ENCODE measurements around the gene PLXDC1.
"Not testable (repeated sequence)": the region's sequence is repeated elsewhere in the genome, so short reads cannot be mapped to it uniquely, and the experiment has no call there.

Gene PLXDC1

DNA sequence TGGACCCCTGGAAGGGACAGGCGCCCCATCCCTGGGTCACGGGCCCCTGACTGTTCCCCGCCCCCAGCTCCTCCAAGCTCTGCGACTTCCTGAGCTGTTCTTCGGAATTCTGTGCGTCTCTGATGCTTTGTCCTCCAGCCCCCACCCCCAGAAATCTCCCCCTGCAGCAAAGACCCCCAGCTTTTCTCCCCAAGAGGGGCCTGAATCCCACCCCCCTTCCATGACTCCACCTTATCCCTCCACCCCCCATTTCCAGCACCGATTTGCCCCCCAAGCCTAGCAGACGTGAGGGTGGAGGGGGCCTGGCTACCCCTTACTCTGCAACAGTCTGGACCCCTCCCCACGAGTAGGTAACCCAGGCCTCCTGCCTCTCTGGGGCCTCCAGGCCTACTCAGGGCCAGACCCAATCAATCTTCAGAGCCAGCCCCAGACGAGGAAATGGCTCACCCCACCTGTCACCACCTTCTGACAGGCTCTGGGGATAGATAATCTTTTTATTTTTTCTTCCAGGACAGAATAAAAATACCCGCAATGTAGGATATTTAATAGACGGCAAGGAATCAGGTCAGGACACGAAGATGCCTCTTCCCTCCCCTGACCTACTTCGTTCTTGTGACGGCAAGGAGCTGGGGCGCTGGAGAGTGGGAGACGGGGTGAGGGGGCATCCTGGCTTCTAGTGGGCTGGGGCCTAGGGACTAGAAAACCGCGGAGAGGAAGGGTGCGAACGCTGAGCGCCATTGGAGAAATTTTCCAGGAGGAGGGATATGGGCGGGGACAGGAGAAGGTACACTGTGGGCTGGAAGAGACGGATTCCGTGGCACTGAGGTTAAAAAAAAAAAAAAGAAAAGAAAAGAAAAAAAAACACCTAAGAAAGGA lies 744 bp upstream of the PLXDC1 start:
- DNase-seq = no peak

DNA sequence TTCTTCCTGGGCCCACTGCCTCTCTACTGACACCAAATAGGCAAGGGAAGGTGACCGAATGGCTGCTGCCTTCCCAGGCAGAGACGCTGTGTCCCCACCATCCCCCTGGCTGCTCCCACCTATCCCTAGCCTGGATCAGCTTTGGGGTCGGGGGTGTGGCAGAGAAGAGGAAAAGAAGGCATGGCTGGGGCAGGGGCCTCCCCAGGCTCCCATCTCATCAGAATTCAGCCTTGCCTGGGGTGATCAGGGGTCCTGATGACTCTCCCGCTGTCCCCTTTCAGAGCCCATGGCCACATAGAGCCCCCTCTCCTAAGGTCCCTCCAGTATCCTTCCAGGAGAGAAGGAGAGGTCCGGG lies 665 bp downstream of the PLXDC1 start:
- no peak for DNase-seq

DNA sequence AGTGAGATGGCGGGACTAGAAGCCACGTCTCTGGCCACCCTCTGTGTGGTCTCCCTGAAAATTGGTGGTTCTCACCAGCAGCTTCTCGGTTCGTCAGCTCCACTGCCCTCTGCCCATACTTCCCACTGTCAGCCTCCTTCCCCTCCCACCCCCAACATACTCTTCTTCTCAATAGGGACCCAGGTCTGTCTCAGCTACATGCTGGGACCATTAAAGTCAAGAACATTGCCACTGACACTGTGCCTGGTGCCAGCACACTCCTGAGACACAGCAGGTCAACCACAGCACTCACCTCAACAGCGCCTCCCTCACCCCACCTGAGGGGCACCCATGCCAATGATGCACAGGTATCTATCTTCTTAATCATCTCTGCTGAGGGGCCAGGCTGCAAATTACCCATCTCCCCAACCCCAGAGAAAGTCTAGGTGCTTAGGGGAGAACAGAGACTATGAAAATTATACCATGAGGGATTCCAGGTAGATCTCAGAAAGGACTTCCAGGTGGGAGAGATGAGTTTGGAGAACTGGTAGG lies 1.3 kb downstream of the PLXDC1 start:
- no peak for DNase-seq

DNA sequence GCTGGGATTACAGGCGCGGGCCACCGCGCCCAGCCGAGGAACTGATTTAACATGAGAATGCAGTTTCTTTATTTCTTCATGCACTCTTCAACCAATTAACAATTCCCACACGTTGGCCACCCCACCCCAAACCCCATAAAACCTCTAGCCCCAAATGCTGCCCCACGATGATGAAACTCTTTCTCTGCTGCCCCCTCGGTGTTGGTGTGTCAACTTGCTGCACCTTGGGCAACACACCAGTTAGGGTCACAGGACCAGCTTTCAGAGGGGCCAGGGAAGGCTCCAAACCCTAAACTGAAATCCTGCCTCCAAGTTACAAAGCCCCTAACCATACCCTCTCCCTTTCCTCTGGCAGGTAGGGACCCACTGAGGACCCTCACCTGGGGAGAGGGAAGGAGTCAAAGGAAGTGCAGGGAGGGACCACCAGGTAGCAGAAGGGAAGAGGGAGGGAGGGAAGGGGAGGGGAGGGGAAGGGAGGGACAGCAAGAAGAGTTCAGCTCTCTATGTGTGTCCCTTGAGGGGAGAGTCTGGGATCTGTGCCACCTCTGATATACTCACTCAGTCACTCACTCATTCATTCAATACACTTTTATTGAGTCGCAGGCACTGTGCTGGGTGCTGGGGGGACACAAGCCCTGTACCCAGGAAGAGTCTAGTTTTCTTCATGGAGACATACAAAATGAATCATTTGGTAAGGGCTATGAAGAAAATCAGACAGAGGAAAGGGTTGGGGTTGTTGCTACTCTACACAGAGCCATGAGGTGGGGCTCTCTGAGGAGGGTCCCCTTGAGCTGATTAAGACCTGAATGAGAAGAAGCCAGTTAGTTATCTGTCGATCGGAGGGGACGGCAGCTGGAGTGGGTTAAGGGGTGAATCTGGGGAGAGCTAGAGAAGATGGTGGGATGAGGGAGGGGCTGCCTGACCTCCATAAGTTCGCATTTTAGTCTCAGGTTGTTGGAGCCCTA lies 3.9 kb downstream of the PLXDC1 start:
- no peak for DNase-seq

DNA sequence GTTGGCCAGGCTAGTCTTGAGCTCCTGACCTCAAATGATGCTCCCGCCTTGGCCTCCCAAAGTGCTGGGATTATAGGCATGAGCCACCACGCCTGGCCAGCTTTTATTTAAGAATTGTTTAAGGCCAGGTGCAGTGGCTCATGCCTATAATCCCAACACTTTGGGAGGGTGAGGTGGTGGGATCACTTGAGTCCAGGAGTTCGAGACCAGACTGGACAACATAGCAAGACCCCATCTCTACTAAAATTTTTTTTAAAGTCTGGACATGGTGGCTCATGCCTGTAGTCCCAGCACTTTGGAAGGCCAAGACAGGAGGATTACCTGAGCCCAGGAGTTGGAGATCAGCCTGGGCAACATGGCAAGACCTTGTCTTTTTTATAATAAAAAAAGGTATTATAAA lies 5.2 kb downstream of the PLXDC1 start:
- DNase-seq = no peak

DNA sequence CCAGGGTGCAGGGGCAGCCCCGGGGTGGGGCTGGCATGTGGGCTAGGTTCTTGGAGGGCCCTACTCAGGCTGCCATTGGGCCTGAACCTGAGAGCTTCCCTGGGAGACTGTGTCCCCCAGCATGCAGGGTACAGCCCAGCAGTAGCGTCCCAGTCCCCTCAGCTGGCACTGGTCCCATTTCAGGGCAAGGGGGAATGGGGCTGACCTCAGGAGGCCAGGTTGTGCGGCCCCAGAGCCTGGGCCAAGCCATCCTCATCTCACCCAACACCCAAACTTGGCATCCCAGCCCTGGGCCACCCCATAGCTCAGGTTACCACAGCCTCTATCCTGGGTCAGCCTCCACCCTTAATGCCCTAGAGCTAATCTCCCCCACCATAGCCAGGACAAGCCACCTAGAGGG lies 6.3 kb downstream of the PLXDC1 start:
- DNase-seq = no peak

DNA sequence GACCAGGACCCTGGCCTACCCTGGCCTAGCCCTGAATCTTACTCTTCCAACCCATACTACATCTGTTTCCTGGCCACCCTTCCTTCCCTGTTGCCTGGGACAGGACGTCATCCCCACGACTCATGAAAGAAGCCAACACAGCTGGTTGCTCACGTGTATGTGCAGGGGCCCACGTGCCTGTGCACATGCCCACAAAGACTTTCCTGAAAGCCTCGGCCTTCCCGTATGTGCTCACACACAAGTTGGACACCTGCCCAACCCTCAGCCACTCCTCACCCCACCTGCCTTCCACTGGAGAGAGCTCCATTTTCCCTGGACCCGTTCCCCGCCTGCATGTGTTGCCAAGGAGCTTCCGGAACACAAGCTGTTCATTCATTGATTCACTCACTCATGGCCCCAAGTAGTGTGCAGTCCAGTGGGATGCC lies 7.0 kb downstream of the PLXDC1 start:
- DNase-seq = peak; percentile 82

DNA sequence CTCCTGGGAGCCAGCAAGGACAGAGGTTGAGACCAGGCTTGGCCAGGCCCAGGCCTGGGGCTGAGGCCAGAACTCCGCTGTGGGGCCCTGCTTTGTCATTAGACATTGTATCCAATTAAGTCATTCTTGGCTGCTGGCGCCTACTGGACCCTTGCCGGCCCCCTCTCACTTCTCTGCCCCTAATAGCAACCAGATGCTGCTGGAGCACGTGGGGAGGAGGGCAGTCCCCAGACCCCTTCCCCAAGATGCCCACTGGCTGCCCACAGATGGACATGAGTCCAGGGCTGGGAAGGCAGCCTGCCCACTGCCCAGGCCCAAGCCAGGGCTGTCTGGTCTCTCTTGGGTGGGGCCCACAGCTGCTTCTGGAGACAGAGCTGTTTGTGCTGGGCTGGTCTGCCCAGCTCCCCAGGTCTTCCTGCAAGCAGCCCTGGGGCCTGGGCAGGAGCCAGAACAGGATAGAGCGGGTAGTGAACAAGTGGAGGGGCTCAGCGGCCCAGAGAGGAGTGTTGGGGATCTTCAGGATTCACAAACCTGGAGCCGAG lies 7.8 kb downstream of the PLXDC1 start:
- DNase-seq = no peak

DNA sequence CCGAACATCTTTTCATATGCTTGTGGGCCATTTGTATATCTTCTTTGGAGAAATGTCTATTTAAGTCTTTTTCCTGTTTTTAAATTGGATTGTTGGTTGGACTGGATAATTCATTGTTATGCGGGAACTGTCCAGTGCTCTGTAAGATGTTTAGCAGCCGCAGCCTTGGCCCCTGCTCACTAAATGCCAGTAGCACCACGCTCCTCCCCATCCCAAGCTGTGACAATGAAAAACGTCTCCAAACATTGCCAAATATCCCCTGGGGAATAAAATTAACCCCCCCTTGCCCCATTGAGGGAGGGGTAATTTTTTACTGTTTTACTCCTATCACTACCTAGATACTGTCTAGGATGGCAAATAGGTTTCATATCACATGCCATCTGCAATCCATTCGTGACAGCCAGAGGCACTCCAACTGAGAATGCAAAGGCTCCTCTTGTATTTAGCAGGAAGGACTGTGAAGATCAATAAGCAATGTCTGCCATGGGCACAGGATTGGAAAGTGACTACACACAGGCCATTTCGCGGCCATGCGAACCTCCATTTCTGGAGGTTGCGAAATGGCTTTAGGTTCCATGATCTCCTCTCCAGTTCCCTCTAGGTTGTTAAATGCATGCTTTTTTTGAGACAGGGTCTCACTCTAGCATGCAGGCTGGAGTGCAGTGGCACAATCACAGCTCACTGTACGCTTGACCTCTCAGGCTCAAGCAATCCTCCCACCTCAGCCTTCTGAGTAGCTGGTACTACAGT lies 9.3 kb downstream of the PLXDC1 start:
- no peak for DNase-seq

DNA sequence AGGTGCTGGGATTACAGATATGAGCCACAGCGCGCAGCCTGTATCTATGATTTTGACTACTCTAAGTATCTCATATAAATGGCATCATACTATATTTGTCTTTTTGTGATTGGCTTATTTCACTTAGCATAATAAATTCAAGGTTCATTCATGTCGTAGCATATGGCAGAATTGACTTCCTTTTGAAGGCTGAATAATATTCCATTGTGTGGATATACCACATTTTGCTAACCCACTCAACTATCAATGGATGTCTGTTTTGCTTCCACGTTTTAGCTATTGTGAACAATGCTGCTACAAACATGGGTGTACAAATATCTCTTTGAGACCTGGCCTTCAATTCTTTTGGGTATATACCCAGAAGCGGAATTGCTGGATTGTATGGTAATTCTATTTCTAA lies 10.1 kb downstream of the PLXDC1 start:
- DNase-seq = no peak

DNA sequence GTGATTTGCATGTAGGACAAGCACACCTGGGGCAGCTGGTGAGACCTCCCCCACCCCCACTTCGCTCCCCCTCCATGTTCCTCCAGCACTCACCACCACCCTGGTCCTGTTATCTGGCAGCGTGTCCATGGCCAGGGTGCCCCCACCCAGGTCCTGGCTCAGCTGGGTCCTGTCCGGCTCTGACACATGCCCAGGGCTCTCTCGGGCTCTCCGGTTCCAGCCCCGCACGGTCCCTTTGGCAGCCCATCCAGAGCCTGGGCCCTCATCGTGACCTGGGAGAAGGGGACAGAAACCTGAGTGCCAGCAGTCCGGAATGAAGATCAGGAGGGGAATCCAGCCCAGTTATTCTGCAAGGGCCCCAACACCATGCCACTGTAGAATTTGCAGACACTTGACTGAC lies 11.9 kb downstream of the PLXDC1 start:
- DNase-seq = no peak

DNA sequence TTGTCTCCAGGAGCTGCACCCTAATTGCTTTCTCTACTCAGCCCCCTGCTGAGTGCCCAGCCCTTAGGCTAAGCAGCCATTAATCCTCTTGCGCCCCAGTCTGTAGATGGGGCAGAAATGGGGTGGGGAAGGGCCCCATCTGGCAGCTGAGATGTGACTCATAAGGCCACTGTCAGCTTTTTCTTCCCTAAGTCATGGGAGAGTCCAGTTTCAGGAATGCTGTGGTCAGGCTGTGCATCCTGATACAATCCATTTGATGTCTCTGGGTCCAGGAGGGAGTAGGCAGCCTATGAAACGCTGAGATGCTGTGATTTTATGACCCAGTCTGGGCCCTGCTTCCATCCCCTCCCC lies 12.3 kb downstream of the PLXDC1 start:
- peak; percentile 95 for DNase-seq

DNA sequence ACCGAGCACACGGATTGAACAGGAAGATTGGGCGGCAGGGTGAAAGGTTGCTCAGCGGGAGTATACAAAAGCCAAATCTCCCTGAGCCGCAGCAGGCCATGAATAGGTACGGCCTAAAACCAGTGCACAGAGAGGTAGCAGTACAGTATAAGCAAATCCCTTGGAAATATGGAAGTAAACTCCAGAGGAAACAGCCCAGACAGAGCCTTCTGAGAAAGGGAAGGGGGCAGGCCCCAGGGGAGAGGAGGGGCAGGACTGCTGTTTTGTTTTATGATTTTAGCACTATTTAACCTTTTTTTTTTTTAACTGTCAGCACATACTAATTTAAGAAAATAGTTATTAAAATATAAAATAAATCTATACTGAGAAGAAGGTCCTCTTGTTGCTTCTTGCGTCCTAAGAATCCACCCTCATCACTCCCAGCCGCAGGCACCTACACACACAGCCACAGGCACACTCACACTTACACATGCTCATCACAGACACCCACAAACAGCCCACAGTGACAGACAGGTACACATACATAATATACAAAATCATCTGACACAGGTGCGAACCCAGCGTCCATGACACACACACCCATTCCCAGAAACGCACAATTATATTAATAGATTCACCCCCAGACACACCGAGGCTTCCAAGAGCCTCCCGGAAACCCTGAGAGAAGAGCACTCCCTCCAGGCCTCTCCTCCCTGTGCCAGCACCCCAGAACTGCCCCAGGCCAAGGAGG lies 12.8 kb downstream of the PLXDC1 start:
- no peak for DNase-seq

DNA sequence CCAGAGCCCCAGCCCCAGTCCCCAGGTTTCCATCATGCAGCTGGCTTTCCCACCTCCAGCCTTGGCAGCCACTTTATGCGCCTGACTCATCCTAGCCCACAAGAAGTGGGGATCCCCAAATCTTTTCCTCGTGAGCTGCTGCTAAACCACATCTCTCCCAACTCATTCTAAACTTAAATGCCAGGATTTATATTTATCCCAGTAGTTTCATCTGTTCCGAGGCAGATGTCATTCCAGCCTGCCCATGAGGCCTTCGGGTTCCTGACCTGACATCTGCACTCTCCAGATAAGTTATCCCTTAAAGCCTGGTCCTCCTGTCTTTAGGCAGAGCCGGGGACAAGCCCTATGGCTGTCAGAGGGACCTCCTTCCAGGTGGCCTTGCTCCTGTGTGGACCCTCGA lies 16.6 kb downstream of the PLXDC1 start:
- DNase-seq = peak; percentile 75

DNA sequence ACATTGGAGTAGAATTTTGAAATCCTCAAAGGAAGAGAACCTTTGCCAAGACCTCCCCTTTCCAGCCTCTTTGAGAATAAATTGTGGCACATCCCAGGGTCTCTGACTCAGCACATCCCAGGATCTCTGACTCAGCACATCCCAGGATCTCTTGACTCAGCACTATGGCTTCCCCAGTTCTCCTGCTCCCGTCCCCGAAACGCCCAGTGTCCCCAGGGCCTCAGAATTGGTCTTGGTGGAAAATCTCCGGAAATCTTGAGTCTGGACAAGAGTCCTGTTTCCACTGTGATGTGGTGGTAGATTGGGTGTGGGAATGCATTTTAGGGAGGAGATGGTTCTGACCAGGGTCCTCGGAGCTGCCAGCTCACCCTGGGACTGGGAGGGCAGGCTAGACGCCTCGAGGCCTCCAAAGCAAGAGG lies 19.2 kb downstream of the PLXDC1 start:
- peak; percentile 82 for DNase-seq

DNA sequence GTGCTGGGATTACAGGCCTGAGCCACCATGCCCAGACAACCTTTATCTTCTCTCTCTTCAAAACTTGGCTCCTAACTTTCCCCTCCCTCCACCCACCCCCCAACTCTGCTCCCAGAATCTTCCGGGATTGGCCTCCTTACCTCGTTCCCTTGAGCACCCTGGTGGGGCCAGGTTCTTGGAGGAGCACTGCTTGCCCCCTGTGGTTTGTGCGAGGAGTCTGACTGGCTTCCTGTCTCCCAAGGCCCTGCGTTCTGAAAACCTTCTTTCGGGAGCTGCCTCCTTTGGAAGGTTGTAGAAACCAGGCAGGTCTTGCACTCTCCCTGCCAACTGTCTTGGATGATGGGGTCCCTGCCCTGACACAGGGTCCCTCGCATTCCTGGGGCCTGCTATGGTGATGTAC lies 19.8 kb downstream of the PLXDC1 start:
- no peak for DNase-seq

DNA sequence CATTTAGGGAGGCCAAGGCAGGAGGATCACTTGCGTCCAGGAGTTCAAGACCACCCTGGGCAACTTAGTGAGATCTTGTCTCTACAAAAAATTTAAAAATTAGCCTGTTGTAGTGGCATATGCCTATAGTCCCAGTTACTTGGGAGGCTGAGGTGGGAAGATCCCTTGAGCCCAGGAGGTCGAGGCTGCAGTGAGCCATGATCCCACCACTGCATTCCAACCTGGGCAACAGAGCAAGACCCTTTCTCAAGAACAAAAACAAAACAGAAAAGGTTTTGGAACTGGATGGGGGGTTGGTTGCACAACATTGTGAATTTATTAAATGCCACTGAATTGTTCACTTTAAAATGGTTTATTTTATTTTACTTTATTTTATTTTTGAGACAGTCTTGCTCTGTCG lies 21.2 kb downstream of the PLXDC1 start:
- no peak for DNase-seq

DNA sequence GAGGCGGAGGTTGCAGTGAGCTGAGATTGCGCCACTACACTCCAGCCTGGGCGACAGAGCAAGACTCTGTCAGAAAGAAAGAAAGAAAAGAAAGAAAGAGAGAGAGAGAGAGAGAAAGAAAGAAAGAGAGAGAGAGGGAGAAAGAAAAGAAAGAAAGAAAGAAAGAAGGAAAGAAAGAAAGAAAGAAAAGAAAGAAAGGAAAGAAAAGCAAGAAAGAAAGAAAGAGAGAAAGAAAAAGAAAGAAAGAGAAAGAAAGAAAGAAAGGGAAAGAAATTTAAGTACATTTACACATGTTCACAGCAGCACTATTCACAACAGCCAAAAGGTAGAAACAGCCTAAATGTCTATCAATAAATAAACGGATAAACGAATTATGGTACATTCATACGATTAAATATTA lies 21.9 kb downstream of the PLXDC1 start:
- not testable (repeated sequence) for DNase-seq

DNA sequence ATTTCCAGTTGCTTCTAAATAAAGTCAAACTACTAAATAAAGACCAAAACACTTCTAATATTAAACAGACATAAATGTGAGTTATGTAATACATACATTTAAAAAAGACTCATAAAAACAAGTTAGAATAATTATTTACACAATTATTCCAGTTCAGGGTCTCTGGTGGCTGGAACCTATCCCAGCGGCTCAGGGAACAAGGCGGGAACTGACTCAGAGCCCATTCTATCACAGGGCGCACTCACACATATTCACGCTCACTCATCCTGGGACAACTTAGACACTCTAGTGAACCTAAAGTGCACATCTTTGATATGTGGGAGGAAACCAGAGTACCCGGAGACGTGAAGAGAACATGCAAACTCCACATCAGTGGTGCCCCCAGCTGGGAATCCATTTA lies 25.0 kb downstream of the PLXDC1 start:
- DNase-seq = no peak

DNA sequence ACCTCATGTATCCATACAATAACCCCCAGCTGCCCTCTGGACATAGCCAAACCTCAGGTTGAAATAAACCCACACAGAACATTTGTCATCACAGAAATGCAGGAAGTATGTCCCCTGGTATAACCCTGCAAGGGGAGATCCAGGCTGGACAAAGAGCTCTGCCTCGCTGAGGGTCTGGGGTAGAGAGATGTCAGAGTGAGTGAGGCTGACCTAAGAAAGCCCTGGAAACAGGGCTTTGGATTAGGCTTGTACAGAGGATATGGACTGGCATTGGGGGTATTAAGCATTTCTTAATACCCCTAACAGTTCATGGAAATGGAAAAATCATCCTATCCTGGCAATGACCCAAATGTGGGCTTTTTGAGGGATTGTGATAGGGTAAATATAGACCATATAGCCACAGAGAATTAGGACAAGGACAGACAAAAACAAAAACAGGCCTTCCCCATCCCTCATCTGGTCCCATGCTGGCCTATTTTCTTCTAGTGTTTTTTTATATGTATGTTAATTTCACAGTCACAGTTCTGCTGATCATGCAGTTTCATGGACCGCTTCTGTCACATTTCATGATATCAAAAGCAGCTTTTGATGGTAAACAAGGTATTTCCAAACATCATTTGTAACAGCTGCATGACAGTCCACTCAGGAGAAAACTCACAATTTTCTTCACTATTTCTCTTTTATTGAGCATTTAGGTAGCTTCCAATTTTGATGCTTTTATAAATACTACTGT lies 26.1 kb downstream of the PLXDC1 start:
- no peak for DNase-seq

DNA sequence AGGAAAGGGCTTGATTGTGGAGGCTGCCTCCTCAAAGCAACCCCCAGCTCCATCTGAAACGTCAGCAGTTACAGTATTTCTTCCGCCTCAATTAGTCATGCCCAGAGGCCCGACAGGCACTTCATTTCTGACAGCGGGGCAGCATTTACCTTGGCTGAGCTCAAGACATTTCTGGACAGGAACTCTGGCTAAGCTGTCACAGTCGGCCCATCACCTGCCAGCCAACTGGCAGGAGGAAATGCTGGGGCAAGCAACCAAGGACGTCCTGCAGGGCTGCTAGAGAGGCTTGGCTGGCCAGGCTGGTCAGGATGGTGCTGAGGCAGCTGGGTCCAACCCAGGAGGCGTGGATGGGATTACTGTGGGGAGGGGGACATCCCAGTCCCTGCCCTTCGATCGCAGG lies 27.8 kb downstream of the PLXDC1 start:
- no peak for DNase-seq
